Measurements from ENCODE around the gene PPP2R2B.

Gene PPP2R2B

GRCh38 chr5:146888351-146888978, 9.9 kb upstream of the PPP2R2B start:
- in situ Hi-C loops (cut with MboI; ENCODE audit: low sequenced_read_pairs), result no loop called here

- in situ Hi-C loops (cut with MboI; ENCODE audit: low sequenced_read_pairs), result no loop called here
Observed at GRCh38 chr5:146884066-146884626, 5.6 kb upstream of the PPP2R2B start.

DNA sequence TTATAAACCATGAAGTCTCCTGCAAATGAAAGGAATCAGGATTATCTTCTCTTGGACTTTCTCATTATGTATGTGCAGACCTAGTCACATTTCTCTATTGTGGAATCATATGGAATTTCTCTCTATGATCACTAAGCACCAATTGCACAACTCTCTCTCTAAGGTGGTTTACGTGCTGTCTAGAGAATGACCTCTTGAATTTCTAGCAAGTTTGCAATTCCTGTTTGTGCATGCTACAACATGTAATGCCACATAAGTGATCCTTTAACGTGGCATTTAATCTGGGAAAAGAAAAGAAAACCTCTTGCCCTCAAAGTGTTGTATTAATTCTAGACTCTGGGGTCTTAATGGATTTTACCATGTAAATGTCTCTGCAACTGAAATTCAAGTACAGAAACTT, 5.0 kb upstream of the PPP2R2B start:
- in situ Hi-C loops (cut with MboI; ENCODE audit: low sequenced_read_pairs), result no loop called here

DNA sequence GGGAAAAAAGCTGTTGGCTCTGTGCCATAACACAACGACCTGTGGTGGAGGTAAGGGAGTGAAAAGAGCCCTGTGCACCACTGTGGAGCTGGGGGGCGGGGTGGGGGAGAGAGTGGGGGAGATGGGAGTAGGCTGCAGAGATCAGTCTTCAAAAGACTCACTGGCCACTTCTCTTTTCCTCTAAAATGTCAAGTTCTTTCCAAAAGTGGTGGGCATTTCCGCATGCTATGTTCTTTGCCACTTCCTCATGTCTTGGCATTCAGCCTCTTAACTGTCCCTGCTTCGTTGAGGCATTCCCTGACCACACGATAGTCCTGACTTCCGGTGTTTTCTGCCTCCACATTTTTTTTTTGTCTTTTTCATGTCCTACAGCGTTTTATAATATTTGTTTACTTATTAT, 2.4 kb upstream of the PPP2R2B start:
- in situ Hi-C loops (cut with MboI; ENCODE audit: low sequenced_read_pairs), result no loop called here

DNA sequence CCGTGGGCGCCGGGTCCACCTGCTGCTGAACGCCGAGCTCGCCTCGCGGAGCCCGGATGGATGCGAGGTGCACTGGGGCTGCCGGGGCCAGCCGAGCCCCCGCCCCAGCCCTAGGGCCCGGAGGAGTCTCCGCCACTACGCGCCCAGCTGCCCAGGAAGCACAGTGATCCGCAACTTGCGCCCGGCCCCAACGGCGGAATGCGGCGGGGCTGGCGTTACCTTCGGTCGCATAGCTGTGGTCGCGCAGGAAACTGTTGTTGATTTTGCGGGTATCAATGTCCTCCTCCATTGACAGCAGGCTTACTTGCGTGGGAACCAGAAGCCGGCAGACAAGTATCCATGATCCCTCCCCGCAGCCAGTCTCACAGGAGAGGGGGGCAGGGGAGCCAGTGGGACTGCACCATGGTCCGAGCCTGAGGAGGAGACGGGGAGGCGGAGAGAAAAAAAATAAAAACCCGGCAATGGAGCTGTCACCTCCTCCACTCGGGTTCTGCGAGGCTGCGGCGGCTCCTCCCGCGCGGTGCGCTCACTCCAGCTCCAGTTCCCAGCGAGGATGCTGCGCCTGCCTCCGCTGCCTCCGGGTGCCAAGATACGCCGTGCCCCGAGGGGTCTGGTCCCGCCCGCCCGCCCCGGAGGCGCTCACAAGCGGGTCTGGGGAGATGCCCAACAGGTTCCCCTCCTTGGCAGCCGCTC, 628 bp downstream of the PPP2R2B start:
- in situ Hi-C loops (cut with MboI; ENCODE audit: low sequenced_read_pairs), result no loop called here

- in situ Hi-C loops (cut with MboI; ENCODE audit: low sequenced_read_pairs), result no loop called here
Observed at GRCh38 chr5:146877178-146877681, 1.3 kb downstream of the PPP2R2B start.

GRCh38 chr5:146873186-146873917, 5.2 kb downstream of the PPP2R2B start:
- in situ Hi-C loops (cut with MboI; ENCODE audit: low sequenced_read_pairs), result no loop called here

GRCh38 chr5:146872188-146872587, 6.4 kb downstream of the PPP2R2B start:
- in situ Hi-C loops (cut with MboI; ENCODE audit: low sequenced_read_pairs), result no loop called here

DNA sequence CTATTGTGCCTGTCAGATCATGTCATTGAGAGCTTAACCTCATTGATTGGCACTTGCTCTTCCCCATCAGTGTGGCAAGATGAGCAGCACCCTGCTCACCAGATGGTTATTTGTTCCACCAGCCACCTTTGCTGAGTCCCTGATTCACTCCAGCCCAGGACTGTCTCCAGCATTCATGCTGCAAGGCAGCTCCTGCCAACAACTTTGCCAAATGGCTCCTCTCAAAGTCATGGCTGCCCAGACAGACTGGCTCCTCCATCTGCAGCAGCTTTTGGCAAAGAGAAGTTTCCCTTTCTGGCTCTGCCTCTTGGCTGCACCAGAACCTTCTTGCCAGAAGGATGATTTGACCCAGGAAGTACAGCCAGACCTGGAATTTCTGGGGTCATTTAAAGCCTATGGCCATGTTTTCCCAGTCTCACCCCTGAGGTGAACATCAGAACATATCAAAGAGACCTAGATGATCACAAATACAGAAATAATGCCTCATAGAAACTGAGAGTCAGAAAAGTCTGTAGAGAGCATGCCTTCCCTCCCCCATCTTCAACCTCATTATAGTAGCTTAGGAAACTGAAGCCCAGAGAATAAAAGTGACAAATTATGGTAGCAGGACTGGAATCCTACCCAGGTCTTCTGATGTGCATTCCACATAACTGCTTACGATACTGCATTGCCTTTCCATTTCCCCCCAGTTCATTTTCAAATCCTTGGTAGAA, 10.4 kb downstream of the PPP2R2B start:
- in situ Hi-C loops (cut with MboI; ENCODE audit: low sequenced_read_pairs), result no loop called here

GRCh38 chr5:146866263-146866662, 12.3 kb downstream of the PPP2R2B start:
- in situ Hi-C loops (cut with MboI; ENCODE audit: low sequenced_read_pairs), result no loop called here

- in situ Hi-C loops (cut with MboI; ENCODE audit: low sequenced_read_pairs), result no loop called here
Observed at GRCh38 chr5:146862641-146863040, 15.9 kb downstream of the PPP2R2B start.

- in situ Hi-C loops (cut with MboI; ENCODE audit: low sequenced_read_pairs), result no loop called here
Observed at GRCh38 chr5:146860213-146860893, 18.2 kb downstream of the PPP2R2B start.

DNA sequence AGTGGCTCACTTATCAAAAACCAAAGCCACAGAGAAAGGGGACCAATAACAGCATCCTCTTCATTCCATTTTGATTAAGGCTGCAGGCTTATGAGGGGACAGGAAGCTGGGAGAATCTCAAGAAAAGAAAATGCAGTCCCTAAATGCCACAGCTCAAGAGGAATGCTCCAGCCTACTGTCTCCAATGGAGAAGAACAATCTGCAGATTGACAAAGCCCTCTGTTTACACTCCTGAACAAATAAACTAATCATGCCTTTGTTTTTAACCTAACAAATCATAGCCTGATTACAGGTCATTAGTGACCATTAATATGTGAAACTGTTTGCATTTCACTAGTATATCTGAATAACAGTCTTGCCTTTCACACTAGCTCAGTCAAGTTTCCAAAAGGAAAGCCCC, 26.5 kb downstream of the PPP2R2B start:
- in situ Hi-C loops (cut with MboI; ENCODE audit: low sequenced_read_pairs), result no loop called here

GRCh38 chr5:146851133-146851532, 27.4 kb downstream of the PPP2R2B start:
- in situ Hi-C loops (cut with MboI; ENCODE audit: low sequenced_read_pairs), result no loop called here

DNA sequence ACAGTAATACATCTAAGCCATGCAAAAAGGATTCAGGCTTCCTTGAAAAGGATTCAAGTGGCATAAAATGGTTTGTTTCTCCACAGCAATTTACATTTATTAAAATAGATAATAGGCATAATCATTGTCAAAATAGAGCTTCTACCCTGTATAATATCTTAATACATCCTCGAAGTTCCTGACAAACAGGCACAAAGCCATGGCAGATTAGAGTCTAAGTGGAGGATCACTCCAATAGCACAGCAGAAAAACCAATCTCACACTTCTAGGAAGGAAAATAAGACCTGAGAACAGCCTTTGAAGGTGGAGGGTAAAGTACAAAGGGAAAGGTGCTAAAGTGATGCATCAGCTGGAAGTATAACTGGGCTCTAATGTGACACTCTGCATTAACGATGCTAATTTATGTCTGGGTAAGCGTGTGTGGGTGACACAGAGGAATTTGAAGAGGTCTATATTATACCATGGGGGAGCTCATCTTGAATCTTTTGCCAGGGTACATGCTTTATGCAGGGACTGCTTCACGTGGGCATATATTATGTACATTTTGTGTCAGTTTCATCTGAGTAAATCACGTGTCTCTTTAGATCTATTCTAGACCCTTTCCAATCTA, 28.8 kb downstream of the PPP2R2B start:
- in situ Hi-C loops (cut with MboI; ENCODE audit: low sequenced_read_pairs), result no loop called here

DNA sequence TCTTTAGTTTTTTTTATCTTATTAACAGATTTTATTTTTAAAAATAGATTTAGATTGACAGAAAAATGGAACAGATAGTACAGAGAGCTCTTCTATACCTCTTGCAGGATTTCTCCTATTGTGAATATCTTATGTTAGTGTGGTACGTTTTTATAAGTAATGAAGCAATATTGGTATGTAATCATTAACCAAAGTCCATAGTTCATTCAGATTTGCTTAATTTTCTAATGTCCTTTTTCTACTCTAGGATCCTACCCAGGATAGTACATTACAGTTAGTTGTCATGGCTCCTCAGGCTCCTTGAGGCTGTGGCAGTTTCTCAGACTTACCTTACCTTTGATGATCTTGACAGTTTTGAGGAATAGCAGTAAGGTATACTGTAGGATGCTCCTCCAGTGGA, 30.4 kb downstream of the PPP2R2B start:
- in situ Hi-C loops (cut with MboI; ENCODE audit: low sequenced_read_pairs), result no loop called here

DNA sequence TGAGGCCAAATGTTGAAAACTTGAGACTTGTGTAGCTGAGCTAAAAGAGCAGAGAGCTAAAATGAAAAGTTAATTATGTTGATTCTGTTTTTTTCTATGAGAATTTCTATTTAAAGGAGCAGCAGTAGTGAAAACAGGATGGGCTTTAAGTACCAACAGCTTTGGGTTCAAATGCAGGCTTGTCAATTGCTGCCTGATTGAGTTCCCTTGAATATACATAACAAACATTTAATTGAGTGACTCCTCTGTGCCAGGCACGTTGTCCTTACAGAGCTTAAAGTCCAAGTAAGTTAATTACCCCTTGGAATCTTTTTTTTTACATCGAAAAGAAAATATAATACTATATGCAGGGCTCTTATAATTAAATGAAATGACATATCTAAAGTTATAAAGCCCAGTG, 38.5 kb downstream of the PPP2R2B start:
- in situ Hi-C loops (cut with MboI; ENCODE audit: low sequenced_read_pairs), result no loop called here

DNA sequence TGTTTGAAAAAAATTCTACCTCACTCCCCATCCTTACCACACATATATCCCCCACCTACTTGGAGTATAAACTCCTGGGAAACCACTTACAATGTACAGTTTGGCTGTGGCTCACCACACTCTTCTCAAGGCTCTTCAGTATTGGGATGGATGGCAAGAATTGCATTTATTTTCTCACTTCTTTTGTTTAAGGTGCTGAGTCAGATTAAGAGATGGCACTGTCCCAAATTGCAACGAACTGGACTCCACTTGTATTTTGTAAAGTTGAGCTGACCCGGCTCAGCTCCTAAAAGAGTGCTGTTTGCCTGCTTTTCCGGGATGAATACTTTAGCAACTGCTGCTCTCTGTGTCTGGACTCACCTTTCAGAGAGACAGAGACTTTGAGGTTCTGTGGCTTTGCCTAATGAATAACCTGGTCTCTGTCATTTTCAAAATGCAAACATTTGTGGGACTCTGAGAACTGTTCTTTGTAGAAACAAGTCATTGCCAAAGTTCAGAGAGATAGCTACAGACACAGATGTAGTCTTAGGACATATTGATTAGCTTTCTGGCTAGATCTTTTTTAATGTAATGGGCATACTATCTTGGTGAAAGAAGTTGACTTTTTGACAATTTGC, 42.2 kb downstream of the PPP2R2B start:
- in situ Hi-C loops (cut with MboI; ENCODE audit: low sequenced_read_pairs), result no loop called here

- in situ Hi-C loops (cut with MboI; ENCODE audit: low sequenced_read_pairs), result no loop called here
Observed at GRCh38 chr5:146832985-146833732, 45.4 kb downstream of the PPP2R2B start.
